K562 (cell line): ENCODE measurements around the gene ECPAS. TPM values are rescaled to one million over a fixed set of nuclear protein-coding genes. Genes with fewer than 3 reads are reported as not detected.

Experiments used
- ATAC-seq: fragments of 200-7000 bp; cut with Tn5 transposase; 3 replicates; pipeline ENCODE4 v1.9.1; 2020; ENCODE audit warnings: moderate library complexity
- BruUV-seq: library from RNA; stranded (reverse); fragments of 400-500 nt; replicated peaks from 2 replicates; lab custom pipeline; 2021; lab: Mats Ljungman, UMichigan
- CTCF ChIA-PET: fragments of 300-600 bp; formaldehyde crosslinking; extraction: SDS; loops from one replicate; lab custom pipeline; 2021; ENCODE audit warnings: low intra/inter-chr PET ratio; lab: Yijun Ruan, JAX
- POLR2A ChIA-PET: fragments of 300-600, 350-650 bp; sonication (Branson Sonifier 250); formaldehyde crosslinking; extraction: SDS; loops from one replicate; lab custom pipeline; 2021; ENCODE audit warnings: antibody characterized with exemption, inconsistent platforms; lab: Yijun Ruan, JAX
- DNase-seq, 4 experiments: peaks; one replicate each; pipeline versions ENCODE4 v3.0.0 to v3.0.0-alpha.2; 2011 to 2018; ENCODE audit warnings: low spot score in 3 of 4, mixed read lengths in 3 of 4; ENCODE audit errors: extremely low read depth in 1 of 4
- FAIRE-seq: peaks from 2 replicates; lab custom pipeline; 2011; peaks lifted over from hg19 to GRCh38; lab: Jason Lieb, UNC
- H2AFZ ChIP-seq: 2 replicates; pipeline ENCODE4 v1.6.0; 2011; ENCODE audit warnings: low read depth, low read length, control low read depth, inconsistent platforms
- H3K27ac ChIP-seq: fragments of 200-600 bp; 3 replicates; pipeline ENCODE4 v1.8.0; 2011; ENCODE audit warnings: low read depth, mild to moderate bottlenecking, control low read depth, inconsistent platforms, low read length, moderate library complexity, mixed read lengths; ENCODE audit errors: extremely low read depth
- H3K27me3 ChIP-seq, 2 experiments: fragments of 300-600 bp in 1 of 2; 2 replicates in 1 of 2; 3 replicates in 1 of 2; pipeline versions ENCODE4 v1.6.0 to v1.8.0; 2011; ENCODE audit warnings: inconsistent platforms in 2 of 2, low read length in 2 of 2, mild to moderate bottlenecking in 1 of 2, mixed read lengths in 1 of 2, moderate library complexity in 1 of 2; ENCODE audit not compliant: control insufficient read depth in 2 of 2, insufficient read depth in 2 of 2
- H3K36me3 ChIP-seq: fragments of 300-600 bp; 3 replicates; pipeline ENCODE4 v1.8.0; 2011; ENCODE audit warnings: mild to moderate bottlenecking, low read length, inconsistent platforms; ENCODE audit not compliant: control insufficient read depth, insufficient read depth
- H3K4me1 ChIP-seq, 2 experiments: fragments of 200-600 bp in 1 of 2; replicated peaks in 1 of 2; 2 replicates in 1 of 2; 3 replicates in 1 of 2; pipeline versions ENCODE4 v1.5.1 to v1.8.0; 2011; ENCODE audit warnings: inconsistent platforms in 2 of 2, low read length in 2 of 2, mild to moderate bottlenecking in 1 of 2, mixed read lengths in 1 of 2, moderate library complexity in 1 of 2; ENCODE audit not compliant: control insufficient read depth in 2 of 2, insufficient read depth in 2 of 2
- H3K4me2 ChIP-seq: 2 replicates; pipeline ENCODE4 v1.6.1; 2011; ENCODE audit warnings: low read length, control low read depth, inconsistent platforms, mixed read lengths; ENCODE audit not compliant: insufficient read depth
- H3K4me3 ChIP-seq: fragments of 200-600 bp; sonication (generic), shearing (Covaris generic); 2 replicates; pipeline ENCODE4 v1.5.1; 2016; ENCODE audit warnings: control low read depth, inconsistent platforms
- H3K79me2 ChIP-seq: fragments of 200-600 bp; 3 replicates; pipeline ENCODE4 v1.8.0; 2011; ENCODE audit warnings: low read length, inconsistent platforms; ENCODE audit not compliant: control insufficient read depth, insufficient read depth
- H3K9ac ChIP-seq, 2 experiments: 2 replicates each; pipeline versions ENCODE4 v1.6.0 to v1.6.1; 2011; ENCODE audit warnings: low read depth in 2 of 2, low read length in 2 of 2, control low read depth in 1 of 2, inconsistent platforms in 1 of 2, mild to moderate bottlenecking in 1 of 2, mixed read lengths in 1 of 2; ENCODE audit not compliant: insufficient read depth in 1 of 2
- H3K9me1 ChIP-seq: one replicate; pipeline ENCODE4 v1.6.0; 2011; ENCODE audit warnings: inconsistent platforms, mild to moderate bottlenecking, low read length, moderate library complexity; ENCODE audit not compliant: control insufficient read depth, insufficient read depth
- H3K9me3 ChIP-seq: replicated peaks from 2 replicates; pipeline ENCODE4 v1.5.1; 2011; ENCODE audit warnings: low read depth, low read length, inconsistent platforms; ENCODE audit not compliant: control insufficient read depth, insufficient read depth
- H4K20me1 ChIP-seq: replicated peaks from 2 replicates; pipeline ENCODE4 v1.6.1; 2011; ENCODE audit warnings: low read length, inconsistent platforms, mixed read lengths; ENCODE audit not compliant: control insufficient read depth, insufficient read depth
- GTF2F1 ChIP-seq: IDR thresholded peaks from 2 replicates; pipeline ENCODE4 v1.6.1; 2011; ENCODE audit warnings: low read depth, low read length, improper control_type of control experiment
- KLF16 ChIP-seq: IDR thresholded peaks from 2 replicates; pipeline ENCODE4 v1.6.1; 2016; ENCODE audit warnings: antibody characterized with exemption
- NCOA2 ChIP-seq, 2 experiments: fragments of 450-650 bp; IDR thresholded peaks; 2 replicates each; pipeline ENCODE4 v1.6.1; 2018; ENCODE audit warnings: mild to moderate bottlenecking in 2 of 2, moderate library complexity in 1 of 2; ENCODE audit not compliant: partially characterized antibody in 2 of 2
- ZBED1 ChIP-seq: IDR thresholded peaks from 2 replicates; pipeline ENCODE4 v1.6.1; 2014
- ZBTB7A ChIP-seq: IDR thresholded peaks from 2 replicates; pipeline ENCODE4 v1.6.1; 2011; ENCODE audit warnings: low read depth, mild to moderate bottlenecking, low read length, moderate library complexity, borderline replicate concordance; ENCODE audit not compliant: control insufficient read depth
- ZFP1 ChIP-seq: fragments of 450-650 bp; formaldehyde crosslinking; IDR thresholded peaks from 2 replicates; pipeline ENCODE4 v1.4.0; 2020; ENCODE audit warnings: mild to moderate bottlenecking, mixed read lengths
- ZFP30 ChIP-seq: fragments of 250-450 bp; sonication (Bioruptor Pico); IDR thresholded peaks from 2 replicates; pipeline ENCODE4 v1.8.0; 2022; ENCODE audit warnings: moderate library complexity, mild to moderate bottlenecking, inconsistent platforms, borderline replicate concordance
- ZKSCAN3 ChIP-seq: fragments of 250-450 bp; sonication (Bioruptor Pico); IDR thresholded peaks from 2 replicates; pipeline ENCODE4 v1.4.0; 2020
- ZNF121 ChIP-seq: sonication (generic); formaldehyde crosslinking; conservative IDR thresholded peaks from 2 replicates; pipeline ENCODE4 v1.8.0; 2022; ENCODE audit warnings: missing genetic modification reagents
- ZSCAN29 ChIP-seq: fragments of 450-650 bp; IDR thresholded peaks from 2 replicates; pipeline ENCODE4 v1.6.1; 2017
- WGBS: fragments of 100-300 bp; shearing (Covaris generic); methylation state at CpG from one replicate; pipeline ENCODE4 v1.1.6; 2016; ENCODE audit warnings: low coverage, mixed read lengths; ENCODE audit not compliant: insufficient coverage; ENCODE audit errors: missing lambda C conversion rate; 5-methylcytosine and 5-hydroxymethylcytosine counted together
- in situ Hi-C: fragments of 300-500 bp; cut with MboI; formaldehyde crosslinking; loops from 4 replicates; pipeline ENCODE4 v1.15.0; 2018; ENCODE audit warnings: inconsistent platforms, mixed read lengths
- intact Hi-C: fragments of 100-400 bp; cut with micrococcal nuclease; formaldehyde crosslinking; loops from 2 replicates; pipeline ENCODE4 v1.14.2; 2022
- polyA plus RNA-seq, 8 experiments: library from polyadenylated mRNA; depleted of rRNA in 4 of 8; stranded (reverse) in 5 of 8; unstranded in 3 of 8; fragments of >200 nt; fragmentation: Nextera tagmentation in 2 of 8; fragmentation: Illumina TruSeq in 1 of 8; extraction: Ambion mirVana in 2 of 8; extraction: Trizol in 1 of 8; gene quantifications; 2 replicates each; pipeline versions ENCODE4 v1.2.1 to v1.2.3, GENCODE V29; 2011 to 2014; ENCODE audit warnings: inconsistent platforms in 1 of 8, missing spikeins in 1 of 8
- total RNA-seq, 7 experiments: library from RNA; depleted of rRNA in 6 of 7; stranded (reverse); fragments of >200 nt in 6 of 7; fragmentation: Illumina TruSeq in 2 of 7; extraction: Trizol in 2 of 7; gene quantifications; 2 replicates each; pipeline versions ENCODE4 v1.2.1 to v1.2.3, GENCODE V29; 2011 to 2021; ENCODE audit warnings: low replicate concordance in 1 of 7
- TF ChIP-seq, protein P1 (sequence below): fragments of 450-650 bp; IDR thresholded peaks from 2 replicates; pipeline ENCODE4 v1.6.1; 2016; ENCODE audit warnings: mild to moderate bottlenecking, moderate library complexity

ECPAS gene
- total and polyA plus RNA-seq, 9 of the 15 experiments (the other 6 are each of a cell fraction or from before 2014, with no cell fraction given), result 14.5 to 90.9 (median 75.7) TPM

DNA sequence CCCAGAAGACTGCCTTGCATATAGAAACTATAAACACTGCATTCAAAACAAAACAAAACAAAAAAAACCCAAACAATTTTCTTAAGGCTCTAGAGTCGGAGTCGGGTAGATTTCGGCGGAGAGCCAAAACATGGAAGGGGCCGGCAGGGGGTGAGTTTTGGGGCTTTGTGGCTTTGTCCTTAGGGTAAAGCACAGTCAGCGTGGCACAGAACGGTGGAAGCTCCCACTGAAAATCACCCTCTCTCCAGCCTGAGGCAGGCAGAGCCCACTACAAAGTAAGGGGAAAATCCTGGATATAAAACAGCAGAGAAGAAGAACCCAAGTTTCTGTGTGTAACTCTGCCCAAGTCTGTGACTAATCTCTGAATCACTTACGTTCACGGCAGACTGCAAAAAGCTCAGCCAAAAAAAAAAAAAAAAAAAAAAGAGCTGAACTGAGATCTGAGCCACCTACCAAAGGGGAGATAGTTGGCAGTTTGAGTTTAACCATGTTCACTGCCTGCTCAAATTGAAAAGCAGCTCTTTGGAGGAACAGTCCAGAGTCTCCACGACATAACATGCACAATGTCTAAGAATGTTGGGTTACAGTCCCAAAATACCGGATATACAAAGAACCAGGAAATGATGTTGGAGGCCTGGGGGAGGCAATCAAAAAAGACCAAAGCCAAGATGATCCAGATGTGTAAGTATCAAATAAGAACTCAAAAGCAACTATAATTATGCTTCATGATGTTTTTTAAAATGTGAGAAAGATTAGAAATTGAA, 127.5 kb downstream of the ECPAS start:
- Histone ChIP-seq H3K9me1 (no peaks in the 10 kb centered on the region), H3K79me2 (no peaks in the 10 kb centered on the region), H2AFZ (no peak overlapping the region), H3K9me3 (no peaks in the 10 kb centered on the region), H3K27ac (no peak overlapping the region), H3K4me2 (no peak overlapping the region), H3K4me3 (no peak overlapping the region), H3K4me1 (no peaks in the 10 kb centered on the region), H4K20me1 (no peaks in the 10 kb centered on the region), H3K27me3 (no peaks in the 10 kb centered on the region), H3K9ac (no peak overlapping the region), H3K36me3 (peaks cover 12% of the 10 kb centered on the region; the same call in 2 of the 3 replicates)
- WGBS, result 62% methylated on average over 9 of the region's 11 CpGs
- DNase-seq (peak in 2 of 4 experiments; percentile 6 to 7), FAIRE-seq (no peak), ATAC-seq (peak; percentile 16; the same call in 2 of the 3 replicates)
- in situ Hi-C loops, result no loop called here
- intact Hi-C loops, result no loop called here
- POLR2A ChIA-PET, result interaction anchor here (0.6 kb wide), 2 partner anchors 16 to 218 kb away, joined by 3 read pairs; no protein-coding TSS in a partner anchor
- TSS peak; percentile 25 for BruUV-seq
- CTCF ChIA-PET, result no interaction called here
- TF ChIP-seq NCOA2 (IDR thresholded peaks at IDR 0.05; ENCODE audit: partially characterized antibody in 2 of 2) (no peak), GTF2F1 (no peak), ZFP30 (CRISPR knock-in tag) (no peak), ZSCAN29 (no peak), ZKSCAN3 (CRISPR knock-in tag) (no peak), ZNF121 (no peak), ZFP1 (no peak), KLF16 (no peak), ZBTB7A (no peak), ZBED1 (no peak)
- TF ChIP-seq, protein P1, sequence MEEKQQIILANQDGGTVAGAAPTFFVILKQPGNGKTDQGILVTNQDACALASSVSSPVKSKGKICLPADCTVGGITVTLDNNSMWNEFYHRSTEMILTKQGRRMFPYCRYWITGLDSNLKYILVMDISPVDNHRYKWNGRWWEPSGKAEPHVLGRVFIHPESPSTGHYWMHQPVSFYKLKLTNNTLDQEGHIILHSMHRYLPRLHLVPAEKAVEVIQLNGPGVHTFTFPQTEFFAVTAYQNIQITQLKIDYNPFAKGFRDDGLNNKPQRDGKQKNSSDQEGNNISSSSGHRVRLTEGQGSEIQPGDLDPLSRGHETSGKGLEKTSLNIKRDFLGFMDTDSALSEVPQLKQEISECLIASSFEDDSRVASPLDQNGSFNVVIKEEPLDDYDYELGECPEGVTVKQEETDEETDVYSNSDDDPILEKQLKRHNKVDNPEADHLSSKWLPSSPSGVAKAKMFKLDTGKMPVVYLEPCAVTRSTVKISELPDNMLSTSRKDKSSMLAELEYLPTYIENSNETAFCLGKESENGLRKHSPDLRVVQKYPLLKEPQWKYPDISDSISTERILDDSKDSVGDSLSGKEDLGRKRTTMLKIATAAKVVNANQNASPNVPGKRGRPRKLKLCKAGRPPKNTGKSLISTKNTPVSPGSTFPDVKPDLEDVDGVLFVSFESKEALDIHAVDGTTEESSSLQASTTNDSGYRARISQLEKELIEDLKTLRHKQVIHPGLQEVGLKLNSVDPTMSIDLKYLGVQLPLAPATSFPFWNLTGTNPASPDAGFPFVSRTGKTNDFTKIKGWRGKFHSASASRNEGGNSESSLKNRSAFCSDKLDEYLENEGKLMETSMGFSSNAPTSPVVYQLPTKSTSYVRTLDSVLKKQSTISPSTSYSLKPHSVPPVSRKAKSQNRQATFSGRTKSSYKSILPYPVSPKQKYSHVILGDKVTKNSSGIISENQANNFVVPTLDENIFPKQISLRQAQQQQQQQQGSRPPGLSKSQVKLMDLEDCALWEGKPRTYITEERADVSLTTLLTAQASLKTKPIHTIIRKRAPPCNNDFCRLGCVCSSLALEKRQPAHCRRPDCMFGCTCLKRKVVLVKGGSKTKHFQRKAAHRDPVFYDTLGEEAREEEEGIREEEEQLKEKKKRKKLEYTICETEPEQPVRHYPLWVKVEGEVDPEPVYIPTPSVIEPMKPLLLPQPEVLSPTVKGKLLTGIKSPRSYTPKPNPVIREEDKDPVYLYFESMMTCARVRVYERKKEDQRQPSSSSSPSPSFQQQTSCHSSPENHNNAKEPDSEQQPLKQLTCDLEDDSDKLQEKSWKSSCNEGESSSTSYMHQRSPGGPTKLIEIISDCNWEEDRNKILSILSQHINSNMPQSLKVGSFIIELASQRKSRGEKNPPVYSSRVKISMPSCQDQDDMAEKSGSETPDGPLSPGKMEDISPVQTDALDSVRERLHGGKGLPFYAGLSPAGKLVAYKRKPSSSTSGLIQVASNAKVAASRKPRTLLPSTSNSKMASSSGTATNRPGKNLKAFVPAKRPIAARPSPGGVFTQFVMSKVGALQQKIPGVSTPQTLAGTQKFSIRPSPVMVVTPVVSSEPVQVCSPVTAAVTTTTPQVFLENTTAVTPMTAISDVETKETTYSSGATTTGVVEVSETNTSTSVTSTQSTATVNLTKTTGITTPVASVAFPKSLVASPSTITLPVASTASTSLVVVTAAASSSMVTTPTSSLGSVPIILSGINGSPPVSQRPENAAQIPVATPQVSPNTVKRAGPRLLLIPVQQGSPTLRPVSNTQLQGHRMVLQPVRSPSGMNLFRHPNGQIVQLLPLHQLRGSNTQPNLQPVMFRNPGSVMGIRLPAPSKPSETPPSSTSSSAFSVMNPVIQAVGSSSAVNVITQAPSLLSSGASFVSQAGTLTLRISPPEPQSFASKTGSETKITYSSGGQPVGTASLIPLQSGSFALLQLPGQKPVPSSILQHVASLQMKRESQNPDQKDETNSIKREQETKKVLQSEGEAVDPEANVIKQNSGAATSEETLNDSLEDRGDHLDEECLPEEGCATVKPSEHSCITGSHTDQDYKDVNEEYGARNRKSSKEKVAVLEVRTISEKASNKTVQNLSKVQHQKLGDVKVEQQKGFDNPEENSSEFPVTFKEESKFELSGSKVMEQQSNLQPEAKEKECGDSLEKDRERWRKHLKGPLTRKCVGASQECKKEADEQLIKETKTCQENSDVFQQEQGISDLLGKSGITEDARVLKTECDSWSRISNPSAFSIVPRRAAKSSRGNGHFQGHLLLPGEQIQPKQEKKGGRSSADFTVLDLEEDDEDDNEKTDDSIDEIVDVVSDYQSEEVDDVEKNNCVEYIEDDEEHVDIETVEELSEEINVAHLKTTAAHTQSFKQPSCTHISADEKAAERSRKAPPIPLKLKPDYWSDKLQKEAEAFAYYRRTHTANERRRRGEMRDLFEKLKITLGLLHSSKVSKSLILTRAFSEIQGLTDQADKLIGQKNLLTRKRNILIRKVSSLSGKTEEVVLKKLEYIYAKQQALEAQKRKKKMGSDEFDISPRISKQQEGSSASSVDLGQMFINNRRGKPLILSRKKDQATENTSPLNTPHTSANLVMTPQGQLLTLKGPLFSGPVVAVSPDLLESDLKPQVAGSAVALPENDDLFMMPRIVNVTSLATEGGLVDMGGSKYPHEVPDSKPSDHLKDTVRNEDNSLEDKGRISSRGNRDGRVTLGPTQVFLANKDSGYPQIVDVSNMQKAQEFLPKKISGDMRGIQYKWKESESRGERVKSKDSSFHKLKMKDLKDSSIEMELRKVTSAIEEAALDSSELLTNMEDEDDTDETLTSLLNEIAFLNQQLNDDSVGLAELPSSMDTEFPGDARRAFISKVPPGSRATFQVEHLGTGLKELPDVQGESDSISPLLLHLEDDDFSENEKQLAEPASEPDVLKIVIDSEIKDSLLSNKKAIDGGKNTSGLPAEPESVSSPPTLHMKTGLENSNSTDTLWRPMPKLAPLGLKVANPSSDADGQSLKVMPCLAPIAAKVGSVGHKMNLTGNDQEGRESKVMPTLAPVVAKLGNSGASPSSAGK, result no peak
